Sigmoid colon (tissue), 7 donors: ENCODE measurements around the gene SLC30A3. TPM values are rescaled to one million over a fixed set of nuclear protein-coding genes. Genes with fewer than 3 reads are reported as not detected.

Experiments
- DNase-seq: peaks from one replicate; pipeline ENCODE4 v3.0.0-alpha.2; 2019
- H3K27ac ChIP-seq, 4 donors: fragments of 200-600 bp; sonication (generic); one replicate each; pipeline ENCODE4 v1.5.1; 2016 to 2019; ENCODE audit warnings: mild to moderate bottlenecking in 1 of 4
- H3K27me3 ChIP-seq, 3 donors: fragments of 200-600 bp; sonication (generic); one replicate each; pipeline ENCODE4 v1.5.1; 2019; ENCODE audit warnings: mild to moderate bottlenecking in 1 of 3
- H3K36me3 ChIP-seq, 4 donors: fragments of 200-600 bp; sonication (generic); one replicate each; pipeline ENCODE4 v1.5.1; 2016 to 2019
- H3K4me1 ChIP-seq, 4 donors: fragments of 200-600 bp; sonication (generic); one replicate each; pipeline ENCODE4 v1.5.1; 2017 to 2019
- H3K4me3 ChIP-seq, 4 donors: fragments of 200-600 bp; sonication (generic); one replicate each; pipeline ENCODE4 v1.5.1; 2017 to 2019; ENCODE audit warnings: mild to moderate bottlenecking in 2 of 4, moderate library complexity in 1 of 4
- H3K9me3 ChIP-seq, 4 donors: fragments of 200-600 bp in 3 of 4; sonication (generic) in 3 of 4; one replicate each; pipeline versions ENCODE4 v1.5.1 to v1.6.1; 2013 to 2019
- CTCF ChIP-seq, 4 experiments: fragments of 450-650 bp in 3 of 4; fragments of 200-600 bp in 1 of 4; IDR thresholded peaks; one replicate each; pipeline ENCODE4 v1.5.1; 2016 to 2019; ENCODE audit warnings: antibody characterized with exemption in 4 of 4, mild to moderate bottlenecking in 3 of 4, moderate library complexity in 2 of 4
- EP300 ChIP-seq, 4 donors: sonication (generic); formaldehyde crosslinking; IDR thresholded peaks; one replicate each; pipeline ENCODE4 v1.6.1; 2017; ENCODE audit warnings: antibody characterized with exemption in 4 of 4
- POLR2A ChIP-seq, 2 donors: fragments of 450-650 bp; IDR thresholded peaks; one replicate each; pipeline ENCODE4 v1.6.1; 2016; ENCODE audit warnings: antibody characterized with exemption in 2 of 2, mild to moderate bottlenecking in 2 of 2, moderate library complexity in 2 of 2
- POLR2AphosphoS5 ChIP-seq, 4 donors: sonication (generic); formaldehyde crosslinking; IDR thresholded peaks; one replicate each; pipeline ENCODE4 v1.6.1; 2017; ENCODE audit warnings: antibody characterized with exemption in 4 of 4
- WGBS, 2 donors: extraction: QIAGEN DNeasy Blood & Tissue Kit; methylation state at CpG; one replicate each; pipeline ENCODE4 v1.1.7; 2013; 5-methylcytosine and 5-hydroxymethylcytosine counted together
- intact Hi-C: fragments of 100-400 bp; cut with DNase I; formaldehyde crosslinking; loops from one replicate; pipeline ENCODE4 v1.15.1; 2023
- polyA plus RNA-seq, 3 donors: library from polyadenylated mRNA; stranded (reverse); fragments of 200-250 nt; gene quantifications; one replicate each; pipeline ENCODE4 v1.2.3, GENCODE V29; 2013
- total RNA-seq, 4 donors: library from RNA; depleted of rRNA; stranded (reverse); fragments of >200 nt; gene quantifications; one replicate each; pipeline ENCODE4 v1.1.0, GENCODE V29; 2016
- donor health status: healthy with polysubstance abuse.
- donor health status: Bipolar disorder and iron deficiency.
- donor health status: healthy.

SLC30A3 gene
- total and polyA plus RNA-seq, 7 donors, result 0.10 to 1.1 (median 0.60) TPM; not detected in 2

DNA sequence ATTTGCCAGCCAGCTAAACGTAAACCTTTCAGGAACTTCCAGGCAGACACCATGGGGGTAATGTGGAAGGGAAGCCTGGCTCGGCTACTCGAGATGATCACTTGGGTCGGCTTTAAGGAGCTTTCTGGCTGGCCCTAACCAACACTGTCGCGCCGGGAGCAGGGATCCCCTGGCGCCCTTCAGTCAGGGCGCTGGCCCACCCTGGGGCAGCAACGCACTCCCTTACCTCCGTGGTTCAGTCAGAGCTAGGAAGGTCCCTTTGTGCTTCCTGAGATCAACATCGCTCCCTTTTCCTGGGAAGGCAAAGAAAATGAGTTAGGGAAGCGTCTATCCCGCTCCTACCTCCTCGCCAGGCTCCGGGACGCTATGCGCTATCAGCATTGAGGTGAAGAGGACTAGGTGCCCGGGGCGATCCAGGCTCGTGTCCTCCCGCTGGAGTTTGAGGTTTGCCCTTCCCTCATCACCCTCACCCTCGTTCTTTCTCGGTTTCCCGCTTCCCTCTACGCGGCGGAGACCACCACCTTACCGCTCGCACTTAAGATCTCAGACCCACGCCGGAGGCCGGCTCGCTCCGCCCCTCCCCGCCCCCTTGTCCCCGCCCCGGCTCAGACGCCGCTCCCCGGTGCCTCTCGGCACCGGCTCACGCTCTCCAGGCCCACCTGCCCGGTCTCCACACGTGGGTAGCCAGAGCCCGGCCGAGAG is 51.5 kb downstream of the SLC30A3 start:
- peaks cover 0 to 43% (median 16%) of the 10 kb centered on the region in 4 donors for H3K36me3 ChIP-seq
- TF ChIP-seq POLR2A (IDR thresholded peaks at IDR 0.05) (no peak), CTCF (IDR thresholded peaks at IDR 0.05) (no peak), EP300 (IDR thresholded peaks at IDR 0.05) (no peak), POLR2AphosphoS5 (IDR thresholded peaks at IDR 0.05) (no peak)
- no peaks in the 10 kb centered on the region for H3K9me3 ChIP-seq
- WGBS, 2 donors, result 2 to 3% methylated on average over 48 of the region's 48 CpGs
- intact Hi-C loops, result loop anchor here (2.0 to 10.0 kb wide), 5 partner anchors 79 to 283 kb away; partner anchors contain the start of genes FNDC4, GCKR, GTF3C2 and KHK
- H3K4me3 ChIP-seq, result peak overlapping the region; percentile 60 to 77 (median 74)
- DNase-seq, result no peak
- H3K4me1 ChIP-seq, result peaks cover 0 to 25% (median 16%) of the 10 kb centered on the region in 4 donors
- H3K27me3 ChIP-seq, result no peaks in the 10 kb centered on the region
- H3K27ac ChIP-seq, result peak overlapping the region; percentile 92 to 95 (median 94)

GRCh38 chr2:27209621-27210401 is 53.0 kb downstream of the SLC30A3 start:
- Histone ChIP-seq H3K27ac (no peak overlapping the region), H3K4me3 (no peak overlapping the region), H3K27me3 (no peaks in the 10 kb centered on the region), H3K36me3 (peaks cover 5 to 49% (median 26%) of the 10 kb centered on the region in 4 donors), H3K9me3 (no peaks in the 10 kb centered on the region), H3K4me1 (peaks cover 0 to 22% (median 16%) of the 10 kb centered on the region in 4 donors)
- TF ChIP-seq POLR2A (IDR thresholded peaks at IDR 0.05) (no peak), CTCF (IDR thresholded peaks at IDR 0.05) (no peak), EP300 (IDR thresholded peaks at IDR 0.05) (no peak), POLR2AphosphoS5 (IDR thresholded peaks at IDR 0.05) (no peak)
- DNase-seq, result peak; percentile 2
- WGBS, 2 donors, result 66 to 78% methylated on average over 6 of the region's 6 CpGs
- intact Hi-C loops, result loop anchor here (2.0 to 10.0 kb wide), 5 partner anchors 77 to 285 kb away; partner anchors contain the start of genes FNDC4, GCKR, GTF3C2 and KHK

GRCh38 chr2:27208486-27209050 is 54.3 kb downstream of the SLC30A3 start:
- Histone ChIP-seq H3K27ac (no peak overlapping the region), H3K27me3 (no peaks in the 10 kb centered on the region), H3K9me3 (no peaks in the 10 kb centered on the region), H3K4me1 (peaks cover 0 to 18% (median 13%) of the 10 kb centered on the region in 4 donors), H3K4me3 (no peak overlapping the region), H3K36me3 (peaks cover 8 to 61% (median 32%) of the 10 kb centered on the region in 4 donors)
- intact Hi-C loops, result no loop called here
- peak; percentile 26 for DNase-seq
- WGBS, 2 donors, result 92 to 94% methylated on average over 4 of the region's 4 CpGs
- TF ChIP-seq POLR2AphosphoS5 (IDR thresholded peaks at IDR 0.05), result no peak

- Histone ChIP-seq H3K27me3 (no peaks in the 10 kb centered on the region), H3K4me3 (no peak overlapping the region), H3K36me3 (peaks cover 8 to 78% (median 39%) of the 10 kb centered on the region in 4 donors), H3K27ac (no peak overlapping the region), H3K9me3 (no peaks in the 10 kb centered on the region), H3K4me1 (peaks cover 0 to 6% (median 3%) of the 10 kb centered on the region in 4 donors)
- no peak for TF ChIP-seq CTCF (IDR thresholded peaks at IDR 0.05)
- TF ChIP-seq EP300 (IDR thresholded peaks at IDR 0.05), result no peak
- TF ChIP-seq POLR2AphosphoS5 (IDR thresholded peaks at IDR 0.05), result no peak
- DNase-seq, result peak; percentile 28
- WGBS, 2 donors, result 96% methylated on average over 6 of the region's 6 CpGs
- intact Hi-C loops, result no loop called here
These were observed 56.5 kb downstream of the SLC30A3 start for GRCh38 chr2:27206346-27206745.

DNA sequence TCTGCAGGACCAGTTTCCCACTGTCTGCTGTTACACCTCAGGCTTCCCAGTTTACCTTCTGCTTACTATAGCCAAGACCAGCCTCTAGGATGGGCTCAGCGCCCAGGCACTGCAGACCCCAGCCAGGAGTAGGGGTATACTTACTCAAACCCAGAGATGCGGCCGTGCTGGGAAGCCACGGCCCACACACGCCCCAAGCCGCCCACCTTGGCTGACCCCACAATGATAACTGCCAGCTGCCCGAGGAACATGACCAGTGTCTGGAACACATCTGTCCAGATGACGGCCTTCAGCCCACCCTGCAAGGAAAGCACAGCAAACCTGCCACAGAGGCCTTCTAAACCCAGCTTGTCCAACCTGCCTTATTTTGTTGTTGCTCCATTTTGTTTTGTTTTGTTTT is 57.6 kb downstream of the SLC30A3 start:
- 82 to 92% methylated on average over 8 of the region's 8 CpGs for WGBS, 2 donors
- Histone ChIP-seq H3K36me3 (peaks cover 8 to 89% (median 40%) of the 10 kb centered on the region in 4 donors), H3K4me3 (no peak overlapping the region), H3K4me1 (no peaks in the 10 kb centered on the region), H3K27me3 (no peaks in the 10 kb centered on the region), H3K27ac (no peak overlapping the region), H3K9me3 (no peaks in the 10 kb centered on the region)
- DNase-seq, result peak; percentile 37
- intact Hi-C loops, result no loop called here
- TF ChIP-seq POLR2AphosphoS5 (IDR thresholded peaks at IDR 0.05) (no peak), CTCF (IDR thresholded peaks at IDR 0.05) (no peak), POLR2A (IDR thresholded peaks at IDR 0.05) (no peak), EP300 (IDR thresholded peaks at IDR 0.05) (no peak)
